Hematopoietic multipotent progenitor cell treated with erythropoietin and hydrocortisone succinate and interleukin-3 and kit ligand, for 4 days (in vitro differentiated cells): ENCODE measurements around the gene UAP1L1.

Source experiments
- DNase-seq: peaks from one replicate; pipeline ENCODE4 v3.0.0-alpha.2; 2015

The UAP1L1 gene

GRCh38 chr9:137103206-137103999 is 26.1 kb downstream of the UAP1L1 start:
- DNase-seq: no peak

- no peak for DNase-seq
These were observed 28.7 kb downstream of the UAP1L1 start for GRCh38 chr9:137105814-137106661.

- DNase-seq: no peak
These were observed 29.4 kb downstream of the UAP1L1 start for GRCh38 chr9:137106662-137107250.

GRCh38 chr9:137107312-137107921 is 30.1 kb downstream of the UAP1L1 start:
- DNase-seq: no peak

DNA sequence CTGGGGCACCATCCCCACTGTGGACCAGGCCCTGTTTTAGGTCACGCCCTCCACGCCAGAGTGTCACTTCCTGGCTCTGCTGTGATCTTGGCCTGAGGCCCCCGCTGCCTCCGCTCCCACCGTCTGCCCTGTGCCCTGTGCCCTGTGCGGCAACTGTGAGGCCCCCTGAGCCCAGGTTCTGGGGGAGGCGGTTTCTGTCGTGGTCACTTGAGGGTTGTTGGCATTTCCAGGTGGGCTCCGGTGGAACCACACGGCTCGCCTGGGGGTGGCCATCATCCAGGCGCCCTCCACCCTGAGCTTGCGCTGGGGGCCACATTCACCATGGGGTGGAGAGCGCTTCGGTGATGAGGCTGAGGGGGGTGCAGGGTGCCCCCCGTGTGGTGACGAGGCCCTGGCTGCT is 30.7 kb downstream of the UAP1L1 start:
- DNase-seq: no peak

DNA sequence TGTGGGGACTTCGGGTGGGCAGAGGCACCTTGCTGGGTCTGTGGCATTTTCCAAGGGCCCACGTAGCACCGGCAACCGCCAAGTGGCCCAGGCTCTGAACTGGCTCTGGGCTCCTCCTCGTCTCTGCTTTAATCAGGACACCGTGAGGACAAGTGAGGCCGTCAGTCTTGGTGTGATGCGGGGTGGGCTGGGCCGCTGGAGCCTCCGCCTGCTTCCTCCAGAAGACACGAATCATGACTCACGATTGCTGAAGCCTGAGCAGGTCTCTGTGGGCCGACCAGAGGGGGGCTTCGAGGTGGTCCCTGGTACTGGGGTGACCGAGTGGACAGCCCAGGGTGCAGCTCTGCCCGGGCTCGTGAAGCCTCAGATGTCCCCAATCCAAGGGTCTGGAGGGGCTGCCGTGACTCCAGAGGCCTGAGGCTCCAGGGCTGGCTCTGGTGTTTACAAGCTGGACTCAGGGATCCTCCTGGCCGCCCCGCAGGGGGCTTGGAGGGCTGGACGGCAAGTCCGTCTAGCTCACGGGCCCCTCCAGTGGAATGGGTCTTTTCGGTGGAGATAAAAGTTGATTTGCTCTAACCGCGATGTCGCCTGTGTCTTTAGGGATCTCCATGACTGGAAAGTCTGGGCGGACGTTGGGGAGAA is 31.4 kb downstream of the UAP1L1 start:
- DNase-seq: no peak

- no peak for DNase-seq
These were observed 32.2 kb downstream of the UAP1L1 start for GRCh38 chr9:137109250-137110146.

- DNase-seq: no peak
These were observed 33.0 kb downstream of the UAP1L1 start for GRCh38 chr9:137110147-137110910.

GRCh38 chr9:137110911-137111787 is 33.8 kb downstream of the UAP1L1 start:
- DNase-seq: no peak

- no peak for DNase-seq
These were observed 34.7 kb downstream of the UAP1L1 start for GRCh38 chr9:137111788-137112563.

DNA sequence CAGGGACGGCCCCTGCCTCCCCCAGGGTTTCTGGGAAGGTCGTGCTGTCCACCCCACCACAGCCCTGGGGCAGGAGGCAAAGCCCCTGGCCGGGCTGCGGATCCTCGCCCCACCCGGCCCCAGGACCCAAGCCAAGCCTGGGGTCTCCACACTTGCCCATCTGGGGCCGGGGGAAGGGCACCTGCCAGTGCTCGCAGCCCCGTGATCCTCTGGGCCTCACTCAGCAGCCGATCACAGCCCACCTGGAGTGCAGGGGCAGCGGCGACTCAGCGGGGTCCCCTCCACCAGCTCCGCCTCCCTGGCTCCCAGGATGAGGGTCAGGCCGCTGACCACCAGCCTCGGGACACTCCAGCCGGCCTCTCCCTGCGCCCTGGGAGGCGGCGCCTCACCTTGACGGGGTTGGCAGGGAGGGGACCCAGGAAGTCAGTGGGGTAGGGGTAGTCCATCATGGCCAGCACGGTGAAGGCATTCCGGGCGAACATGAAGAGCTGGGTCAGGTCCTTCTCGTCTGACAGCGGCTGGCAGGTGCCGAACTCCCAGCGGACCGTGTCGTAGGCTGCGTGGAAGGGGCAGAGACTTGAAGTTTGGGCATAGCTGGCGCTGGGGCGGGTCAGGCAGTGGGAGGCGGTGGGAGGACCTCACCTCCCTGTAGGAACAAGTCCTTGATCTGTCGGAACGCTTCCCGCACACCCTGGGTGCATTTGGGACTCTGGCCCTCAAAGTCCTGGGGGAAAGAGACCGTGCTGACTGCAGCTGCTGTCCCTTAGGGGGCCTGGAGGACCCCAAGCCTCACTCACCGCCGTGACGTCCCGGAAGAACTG is 35.5 kb downstream of the UAP1L1 start:
- DNase-seq: no peak

GRCh38 chr9:137113385-137114159 is 36.3 kb downstream of the UAP1L1 start:
- DNase-seq: peak; percentile 69

- DNase-seq: no peak
These were observed 36.9 kb downstream of the UAP1L1 start for GRCh38 chr9:137114220-137114612.

DNA sequence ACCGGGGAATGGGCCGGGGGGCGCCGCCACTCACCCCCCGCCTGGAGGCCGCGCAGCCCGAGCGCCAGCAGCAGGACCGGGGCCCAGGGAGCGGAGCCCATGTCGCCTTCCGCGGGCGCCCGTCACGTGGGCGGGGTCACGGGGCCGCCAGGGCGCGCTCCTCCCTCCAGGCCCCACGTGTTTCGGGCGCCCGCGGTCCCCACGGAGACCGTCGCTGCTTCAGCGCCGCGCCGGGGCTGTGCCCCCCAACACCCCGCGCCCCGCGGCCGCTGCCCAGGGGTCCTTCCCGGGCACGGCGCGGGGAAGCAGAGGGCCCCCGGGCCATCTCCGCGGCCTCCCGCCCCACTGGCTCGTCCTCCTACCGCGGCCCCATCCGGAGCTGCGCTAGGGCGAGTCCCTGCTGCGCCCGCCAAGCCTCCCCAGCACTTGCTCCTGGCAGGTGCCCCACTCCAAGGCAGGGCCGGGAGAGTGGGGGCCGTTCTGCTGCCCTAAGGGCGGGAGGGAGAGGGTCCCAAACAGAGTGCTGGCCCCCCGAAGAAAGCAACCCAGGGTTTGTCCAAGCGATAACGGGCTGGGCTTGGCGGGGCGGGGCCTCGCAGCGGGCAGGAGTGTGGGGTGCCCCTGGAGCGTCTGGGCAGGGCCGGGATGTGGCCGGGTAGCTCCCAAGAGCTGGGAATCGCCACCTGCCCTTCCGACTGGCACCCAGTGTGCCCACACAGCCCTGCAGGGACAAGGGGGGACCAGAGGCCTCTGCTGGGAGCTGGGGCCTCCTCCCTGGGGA is 37.5 kb downstream of the UAP1L1 start, which contains the start of gene DPP7:
Gene DPP7, minus strand, starts transcription at position 121 of the 781 bp plus-strand sequence. Its CDS starts 20 bp downstream, at position 101.
- peak; percentile 89 for DNase-seq

GRCh38 chr9:137115394-137116026 is 38.2 kb downstream of the UAP1L1 start:
- DNase-seq: no peak

DNA sequence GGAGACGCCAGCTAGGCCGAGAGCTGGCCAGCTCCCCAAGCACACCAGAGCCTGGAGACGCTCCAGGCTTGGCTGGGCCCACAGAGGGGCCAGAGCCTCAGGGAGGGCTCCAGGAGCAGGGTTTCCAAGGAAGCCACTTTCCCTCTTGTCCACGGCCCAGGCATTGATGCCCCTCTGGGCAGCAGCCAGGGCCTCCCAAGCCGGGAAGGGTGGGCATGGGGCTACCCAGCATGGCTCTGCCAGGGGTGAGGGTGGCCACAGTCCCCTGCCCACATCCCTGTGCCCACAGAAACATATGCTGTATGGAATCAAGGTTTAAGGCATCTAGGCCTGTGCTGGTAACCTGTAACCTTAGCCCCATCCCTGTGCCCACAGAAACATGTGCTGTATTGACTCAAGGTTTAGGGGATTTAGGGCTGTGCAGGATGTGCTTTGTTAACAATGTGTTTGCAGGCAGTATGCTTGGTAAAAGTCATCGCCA is 38.8 kb downstream of the UAP1L1 start:
- DNase-seq: no peak
